HepG2 (cell line): ENCODE data around the gene TRIM2. TPM values are rescaled to one million over a fixed set of nuclear protein-coding genes. Genes with fewer than 3 reads are reported as not detected.

Experiments
- ARID5B ChIP-seq: IDR thresholded peaks from 2 replicates; pipeline ENCODE4 v1.4.0; 2020; ENCODE audit warnings: mild to moderate bottlenecking, missing genetic modification reagents
- ARNTL ChIP-seq: sonication (generic); formaldehyde crosslinking; IDR thresholded peaks from 2 replicates; pipeline ENCODE4 v1.4.0; 2020; ENCODE audit warnings: mild to moderate bottlenecking, missing genetic modification reagents
- CSRNP2 ChIP-seq: sonication (generic); formaldehyde crosslinking; conservative IDR thresholded peaks from 2 replicates; pipeline ENCODE4 v1.8.0; 2022; ENCODE audit warnings: low read depth, missing genetic modification reagents
- DDIT3 ChIP-seq: sonication (generic); formaldehyde crosslinking; IDR thresholded peaks from 2 replicates; pipeline ENCODE4 v1.4.0; 2020; ENCODE audit warnings: mild to moderate bottlenecking, missing genetic modification reagents
- SIX4 ChIP-seq: sonication (generic); formaldehyde crosslinking; IDR thresholded peaks from 2 replicates; pipeline ENCODE4 v1.4.0; 2020; ENCODE audit warnings: missing genetic modification reagents
- SMYD3 ChIP-seq: sonication (generic); formaldehyde crosslinking; IDR thresholded peaks from 2 replicates; pipeline ENCODE4 v1.8.1; 2023; ENCODE audit warnings: mild to moderate bottlenecking, missing genetic modification reagents
- SP5 ChIP-seq: IDR thresholded peaks from 2 replicates; pipeline ENCODE4 v1.6.1; 2016; ENCODE audit warnings: low read depth, borderline replicate concordance
- SRSF4 ChIP-seq: fragments of 200-400 bp; formaldehyde crosslinking; IDR thresholded peaks from one replicate; pipeline ENCODE4 v1.6.1; 2018; ENCODE audit warnings: mild to moderate bottlenecking, low read depth, low read length, moderate library complexity; ENCODE audit not compliant: poor library complexity, severe bottlenecking
- SUZ12 ChIP-seq: fragments of 150-350 bp; IDR thresholded peaks from 2 replicates; pipeline ENCODE4 v1.6.1; 2014; ENCODE audit warnings: low read depth, low read length
- ZBTB2 ChIP-seq: sonication (generic); formaldehyde crosslinking; IDR thresholded peaks from 2 replicates; pipeline ENCODE4 v1.8.0; 2022; ENCODE audit warnings: low read depth, missing genetic modification reagents
- ZFP36L1 ChIP-seq: sonication (generic); formaldehyde crosslinking; IDR thresholded peaks from 2 replicates; pipeline ENCODE4 v1.8.0; 2022; ENCODE audit warnings: mild to moderate bottlenecking, missing genetic modification reagents, moderate library complexity
- ZNF24 ChIP-seq: fragments of 450-650 bp; IDR thresholded peaks from 2 replicates; pipeline ENCODE4 v1.6.1; 2017; ENCODE audit warnings: antibody characterized with exemption, mild to moderate bottlenecking
- ZNF333 ChIP-seq: sonication (generic); formaldehyde crosslinking; IDR thresholded peaks from 2 replicates; pipeline ENCODE4 v1.4.0; 2020; ENCODE audit warnings: mild to moderate bottlenecking, missing genetic modification reagents, borderline replicate concordance
- ZNF639 ChIP-seq: conservative IDR thresholded peaks from 2 replicates; pipeline ENCODE4 v1.6.1; 2018; ENCODE audit warnings: missing genetic modification reagents
- ZNF691 ChIP-seq: sonication (generic); formaldehyde crosslinking; IDR thresholded peaks from 2 replicates; pipeline ENCODE4 v1.4.0; 2020; ENCODE audit warnings: missing genetic modification reagents, low read depth, mild to moderate bottlenecking, borderline replicate concordance
- ZNF746 ChIP-seq: sonication (generic); formaldehyde crosslinking; IDR thresholded peaks from 2 replicates; pipeline ENCODE4 v1.8.0; 2022; ENCODE audit warnings: mild to moderate bottlenecking, missing genetic modification reagents
- ZNF772 ChIP-seq: sonication (generic); formaldehyde crosslinking; IDR thresholded peaks from 2 replicates; pipeline ENCODE4 v1.5.0; 2020; ENCODE audit warnings: mild to moderate bottlenecking, missing genetic modification reagents
- ZNF83 ChIP-seq: sonication (generic); formaldehyde crosslinking; IDR thresholded peaks from 2 replicates; pipeline ENCODE4 v1.4.0; 2020; ENCODE audit warnings: missing genetic modification reagents, mild to moderate bottlenecking, borderline replicate concordance
- polyA plus RNA-seq, 8 experiments: library from polyadenylated mRNA; depleted of rRNA in 3 of 8; stranded (reverse) in 7 of 8; unstranded in 1 of 8; fragments of >200 nt; fragmentation: Illumina TruSeq in 4 of 8; extraction: Trizol in 4 of 8; gene quantifications; 2 replicates each; pipeline versions ENCODE4 v1.2.1 to v1.2.3, GENCODE V29; 2011 to 2016; ENCODE audit warnings: low read depth in 4 of 8, missing spikeins in 1 of 8, mixed read lengths in 1 of 8; ENCODE audit not compliant: insufficient read depth in 1 of 8
- total RNA-seq, 5 experiments: library from RNA; depleted of rRNA; stranded (reverse); fragments of >200 nt; fragmentation: Illumina TruSeq; extraction: Trizol; gene quantifications; 2 replicates each; pipeline ENCODE4 v1.2.3, GENCODE V29; 2016; ENCODE audit warnings: low read depth in 1 of 5

Gene TRIM2
- total and polyA plus RNA-seq, 2 of the 13 experiments (the other 11 are each of a cell fraction or from before 2014, with no cell fraction given): 2.1 to 4.2 TPM

- TF ChIP-seq CSRNP2 (CRISPR knock-in tag): no peak
- TF ChIP-seq ZFP36L1: peak; percentile 92
- no peak for TF ChIP-seq ZNF639 (CRISPR knock-in tag)
- peak; percentile 96 for TF ChIP-seq SP5 (CRISPR knock-in tag)
- peak; percentile 71; the same call in 1 of the 2 replicates for TF ChIP-seq ARID5B (CRISPR knock-in tag)
- no peak; the same call in 1 of the 2 replicates for TF ChIP-seq ZNF772 (CRISPR knock-in tag)
- peak; percentile 56; the same call in 1 of the 2 replicates for TF ChIP-seq ARNTL (CRISPR knock-in tag)
- no peak for TF ChIP-seq SIX4
- no peak for TF ChIP-seq SRSF4
- TF ChIP-seq ZNF24: no peak
- no peak for TF ChIP-seq ZNF691 (CRISPR knock-in tag)
- no peak for TF ChIP-seq DDIT3
- no peak for TF ChIP-seq ZNF83 (CRISPR knock-in tag)
- 0 out of 2 replicates have a peak, but pooled peaks have one; percentile 64 for TF ChIP-seq SMYD3 (CRISPR knock-in tag)
- peak; percentile 24; the same call in 1 of the 2 replicates for TF ChIP-seq ZNF746
- 0 out of 2 replicates have a peak, but pooled peaks have one; percentile 50 for TF ChIP-seq ZBTB2 (CRISPR knock-in tag)
- TF ChIP-seq SUZ12: no peak
- TF ChIP-seq ZNF333 (CRISPR knock-in tag): no peak; the same call in 1 of the 2 replicates
These were observed 140.1 kb downstream of the TRIM2 start, which contains the start of gene MND1 (continued) for GRCh38 chr4:153344131-153345011.
